SU-DHL-6 (cell line): Measurements from ENCODE around the gene FDPS.
A peak's percentile ranks its signal among the peaks of the same experiment; 100 is the strongest.

Experiments
- EZH2phosphoT487 ChIP-seq: fragments of 200-600 bp; sonication (generic), shearing (Covaris generic); conservative IDR thresholded peaks from 2 replicates; pipeline ENCODE4 v1.6.1; 2018; ENCODE audit warnings: mild to moderate bottlenecking, antibody characterized with exemption, low read length, moderate library complexity, mixed read lengths
- TF ChIP-seq, protein P1 (sequence below): fragments of 200-600 bp; sonication (generic); IDR thresholded peaks from one replicate; pipeline ENCODE4 v1.5.1; 2017; ENCODE audit warnings: antibody characterized with exemption, mild to moderate bottlenecking, low read length, moderate library complexity; ENCODE audit not compliant: insufficient read depth, poor library complexity, severe bottlenecking

GRCh38 chr1:155277070-155277901 lies 31.4 kb upstream of the FDPS start, which contains the start of gene HCN3:
- TF ChIP-seq, protein P1, sequence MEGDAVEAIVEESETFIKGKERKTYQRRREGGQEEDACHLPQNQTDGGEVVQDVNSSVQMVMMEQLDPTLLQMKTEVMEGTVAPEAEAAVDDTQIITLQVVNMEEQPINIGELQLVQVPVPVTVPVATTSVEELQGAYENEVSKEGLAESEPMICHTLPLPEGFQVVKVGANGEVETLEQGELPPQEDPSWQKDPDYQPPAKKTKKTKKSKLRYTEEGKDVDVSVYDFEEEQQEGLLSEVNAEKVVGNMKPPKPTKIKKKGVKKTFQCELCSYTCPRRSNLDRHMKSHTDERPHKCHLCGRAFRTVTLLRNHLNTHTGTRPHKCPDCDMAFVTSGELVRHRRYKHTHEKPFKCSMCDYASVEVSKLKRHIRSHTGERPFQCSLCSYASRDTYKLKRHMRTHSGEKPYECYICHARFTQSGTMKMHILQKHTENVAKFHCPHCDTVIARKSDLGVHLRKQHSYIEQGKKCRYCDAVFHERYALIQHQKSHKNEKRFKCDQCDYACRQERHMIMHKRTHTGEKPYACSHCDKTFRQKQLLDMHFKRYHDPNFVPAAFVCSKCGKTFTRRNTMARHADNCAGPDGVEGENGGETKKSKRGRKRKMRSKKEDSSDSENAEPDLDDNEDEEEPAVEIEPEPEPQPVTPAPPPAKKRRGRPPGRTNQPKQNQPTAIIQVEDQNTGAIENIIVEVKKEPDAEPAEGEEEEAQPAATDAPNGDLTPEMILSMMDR = peak; percentile 83
- no peak for TF ChIP-seq EZH2phosphoT487
